NB4 (cell line): Measurements from ENCODE around the gene CARD6.
"Not testable (repeated sequence)": the region's sequence is repeated elsewhere in the genome, so short reads cannot be mapped to it uniquely, and the experiment has no call there.

Source experiments
- DNase-seq: peaks from one replicate; pipeline ENCODE4 v3.0.0; 2010; ENCODE audit warnings: low read depth
- H3K4me3 ChIP-seq: one replicate; pipeline ENCODE4 v1.5.1; 2011; ENCODE audit warnings: mild to moderate bottlenecking, low read depth, low read length, moderate library complexity
- MYC ChIP-seq: IDR thresholded peaks from 2 replicates; pipeline ENCODE4 v1.6.1; 2011; ENCODE audit warnings: low read depth, low read length
- POLR2A ChIP-seq: IDR thresholded peaks from 2 replicates; pipeline ENCODE4 v1.6.1; 2011; ENCODE audit warnings: mild to moderate bottlenecking; ENCODE audit not compliant: insufficient read length; ENCODE audit errors: extremely low read depth
- TF ChIP-seq, protein P1 (sequence below): IDR thresholded peaks from one replicate; pipeline ENCODE4 v1.5.1; 2012; ENCODE audit warnings: low read depth, low read length
- TF ChIP-seq, protein P2 (sequence below): IDR thresholded peaks from 2 replicates; pipeline ENCODE4 v1.6.1; 2011; ENCODE audit warnings: low read depth, low read length

Gene CARD6

DNA sequence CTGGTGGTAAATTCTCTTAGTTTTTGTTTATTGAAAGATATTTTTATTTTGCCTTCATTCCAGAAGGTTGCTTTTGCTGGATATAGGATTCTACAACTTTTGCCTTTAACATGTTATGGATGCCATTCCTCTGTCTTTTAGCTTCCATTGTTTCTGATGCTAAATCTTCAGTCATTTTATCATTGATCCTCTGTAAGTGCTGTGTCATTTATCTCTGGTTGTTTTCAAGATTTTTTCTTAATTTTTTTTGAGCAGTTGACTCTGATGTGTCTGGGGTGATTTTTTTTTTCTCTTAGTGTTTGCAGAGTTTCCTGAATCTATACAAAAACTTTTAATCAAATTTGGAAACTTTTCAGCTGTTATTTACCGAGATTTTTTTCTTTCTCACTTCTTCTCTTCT is 6.4 kb downstream of the CARD6 start:
- TF ChIP-seq, protein P1, sequence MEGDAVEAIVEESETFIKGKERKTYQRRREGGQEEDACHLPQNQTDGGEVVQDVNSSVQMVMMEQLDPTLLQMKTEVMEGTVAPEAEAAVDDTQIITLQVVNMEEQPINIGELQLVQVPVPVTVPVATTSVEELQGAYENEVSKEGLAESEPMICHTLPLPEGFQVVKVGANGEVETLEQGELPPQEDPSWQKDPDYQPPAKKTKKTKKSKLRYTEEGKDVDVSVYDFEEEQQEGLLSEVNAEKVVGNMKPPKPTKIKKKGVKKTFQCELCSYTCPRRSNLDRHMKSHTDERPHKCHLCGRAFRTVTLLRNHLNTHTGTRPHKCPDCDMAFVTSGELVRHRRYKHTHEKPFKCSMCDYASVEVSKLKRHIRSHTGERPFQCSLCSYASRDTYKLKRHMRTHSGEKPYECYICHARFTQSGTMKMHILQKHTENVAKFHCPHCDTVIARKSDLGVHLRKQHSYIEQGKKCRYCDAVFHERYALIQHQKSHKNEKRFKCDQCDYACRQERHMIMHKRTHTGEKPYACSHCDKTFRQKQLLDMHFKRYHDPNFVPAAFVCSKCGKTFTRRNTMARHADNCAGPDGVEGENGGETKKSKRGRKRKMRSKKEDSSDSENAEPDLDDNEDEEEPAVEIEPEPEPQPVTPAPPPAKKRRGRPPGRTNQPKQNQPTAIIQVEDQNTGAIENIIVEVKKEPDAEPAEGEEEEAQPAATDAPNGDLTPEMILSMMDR = no peak
- TF ChIP-seq, protein P2, sequence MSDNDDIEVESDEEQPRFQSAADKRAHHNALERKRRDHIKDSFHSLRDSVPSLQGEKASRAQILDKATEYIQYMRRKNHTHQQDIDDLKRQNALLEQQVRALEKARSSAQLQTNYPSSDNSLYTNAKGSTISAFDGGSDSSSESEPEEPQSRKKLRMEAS = no peak
- H3K4me3 ChIP-seq = no peak overlapping the region
- no peak for DNase-seq

DNA sequence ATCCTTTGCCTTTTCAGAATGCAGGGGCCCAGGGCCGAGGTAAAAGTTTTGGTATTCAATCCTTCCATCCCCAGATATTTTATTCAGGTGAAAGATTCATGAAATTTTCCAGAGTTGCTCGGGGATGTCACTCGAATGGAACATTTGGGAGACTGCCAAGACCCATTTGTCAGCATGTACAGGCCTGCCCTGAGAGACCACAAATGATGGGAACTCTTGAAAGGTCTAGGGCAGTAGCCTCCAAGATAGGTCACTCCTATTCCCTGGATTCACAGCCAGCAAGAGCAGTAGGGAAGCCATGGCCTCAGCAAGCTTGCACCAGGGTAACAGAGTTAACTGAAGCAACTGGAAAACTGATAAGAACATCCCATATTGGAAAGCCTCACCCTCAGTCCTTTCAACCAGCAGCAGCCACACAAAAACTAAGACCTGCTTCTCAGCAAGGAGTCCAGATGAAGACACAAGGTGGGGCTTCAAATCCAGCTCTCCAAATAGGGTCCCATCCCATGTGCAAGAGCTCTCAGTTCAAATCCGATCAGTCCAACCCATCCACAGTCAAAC is 12.5 kb downstream of the CARD6 start:
- TF ChIP-seq, protein P1 = no peak
- TF ChIP-seq POLR2A (no peak), MYC (no peak)
- TF ChIP-seq, protein P2 = no peak
- H3K4me3 ChIP-seq = no peak overlapping the region
- DNase-seq = no peak

DNA sequence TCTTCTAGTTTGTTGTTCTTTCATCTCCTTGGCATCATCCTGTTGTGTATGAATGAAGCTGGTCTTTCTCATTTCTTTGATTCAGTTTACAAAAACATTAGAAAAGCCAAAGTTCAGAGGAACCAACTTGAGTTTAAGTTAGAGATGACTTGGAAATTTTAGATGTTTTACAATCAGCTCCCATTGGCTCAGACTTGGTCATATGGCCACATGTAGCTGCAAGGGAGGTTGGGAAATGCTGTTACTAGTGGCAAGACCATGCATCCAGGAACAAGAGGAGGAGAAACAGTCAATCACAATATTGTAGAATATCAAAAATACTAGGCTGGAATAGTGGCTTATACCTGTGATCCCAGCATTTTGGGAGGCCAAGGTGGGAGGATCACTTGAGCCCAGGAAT is 19.5 kb downstream of the CARD6 start:
- no peak for DNase-seq
- TF ChIP-seq POLR2A (no peak), MYC (no peak)
- TF ChIP-seq, protein P2 = no peak
- TF ChIP-seq, protein P1 = no peak
- no peak overlapping the region for H3K4me3 ChIP-seq

DNA sequence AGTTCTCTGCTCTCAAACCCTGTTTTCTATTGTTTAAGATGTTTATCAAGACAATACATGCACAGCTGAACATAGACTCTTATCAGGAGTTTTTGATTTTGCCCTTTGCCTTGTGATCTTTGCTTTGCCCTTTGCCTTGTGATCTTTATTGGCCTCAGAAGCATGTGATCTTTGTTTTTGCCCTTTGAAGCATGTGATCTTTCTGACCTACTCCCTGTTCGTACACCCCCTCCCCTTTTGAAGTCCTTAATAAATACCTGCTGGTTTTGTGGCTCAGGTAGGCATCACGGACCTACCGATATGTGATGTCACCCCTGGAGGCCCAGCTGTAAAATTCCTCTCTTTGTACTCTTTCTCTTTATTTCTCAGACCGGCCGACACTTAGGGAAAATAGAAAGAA is 23.8 kb downstream of the CARD6 start:
- not testable (repeated sequence) for DNase-seq, H3K4me3 ChIP-seq

DNA sequence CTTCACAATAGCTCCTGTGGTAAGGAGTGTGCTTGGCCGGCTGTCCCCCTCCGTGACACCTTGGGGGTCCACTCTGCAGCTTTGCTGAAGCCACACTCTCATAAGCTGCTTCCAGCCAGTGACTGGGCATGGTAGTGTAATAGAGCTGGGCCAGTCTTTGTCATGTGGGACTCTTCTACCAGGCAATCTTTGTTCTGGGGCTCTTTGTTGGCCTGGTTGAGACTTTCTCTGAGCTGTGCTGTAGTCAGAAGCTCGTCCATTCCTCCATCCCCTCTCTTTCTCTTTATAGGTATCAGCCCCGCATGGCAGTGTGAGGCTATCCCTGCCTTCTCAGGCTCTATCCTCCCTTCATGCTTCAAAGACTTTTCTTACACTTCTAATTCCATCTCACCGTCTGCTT is 25.7 kb downstream of the CARD6 start:
- TF ChIP-seq MYC = no peak
- no peak for TF ChIP-seq POLR2A
- TF ChIP-seq, protein P2 = no peak
- TF ChIP-seq, protein P1 = no peak
- DNase-seq = no peak
- H3K4me3 ChIP-seq = no peak overlapping the region

DNA sequence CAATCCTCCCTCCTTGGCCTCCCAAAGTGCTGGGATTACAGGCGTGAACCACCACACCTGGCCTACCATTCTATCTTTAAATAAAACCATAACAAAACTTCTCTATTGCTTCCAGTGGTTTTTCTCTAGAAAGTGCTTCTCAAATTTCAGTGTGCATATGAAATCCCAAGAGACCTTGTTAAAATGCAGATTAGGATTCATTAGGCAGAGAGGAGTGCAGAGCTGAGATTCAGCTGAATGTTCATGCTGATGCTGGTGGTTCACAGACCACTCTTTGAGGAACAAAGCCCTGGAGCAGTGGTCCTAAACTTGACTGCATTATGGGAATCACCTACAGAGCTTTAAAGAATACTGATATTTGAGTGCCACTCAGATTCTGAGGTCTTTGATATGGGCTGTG is 28.2 kb downstream of the CARD6 start:
- H3K4me3 ChIP-seq = no peak overlapping the region
- TF ChIP-seq MYC (no peak), POLR2A (no peak)
- TF ChIP-seq, protein P1 = no peak
- TF ChIP-seq, protein P2 = no peak
- DNase-seq = no peak
